Omental fat pad (tissue), 4 donors: ENCODE results near the gene DPEP3. TPM values are rescaled to one million over a fixed set of nuclear protein-coding genes. Genes with fewer than 3 reads are reported as not detected.

Experiments
- ATAC-seq: fragments of 150-250 bp; one replicate; pipeline ENCODE4 v1.9.1; 2016; ENCODE audit warnings: mild to moderate bottlenecking, moderate library complexity; ENCODE audit not compliant: low FRiP score
- DNase-seq: peaks from one replicate; pipeline ENCODE4 v3.0.0-alpha.2; 2019; ENCODE audit warnings: low spot score
- CTCF ChIP-seq, 3 donors: fragments of 450-650 bp; IDR thresholded peaks; one replicate each; pipeline ENCODE4 v1.5.1; 2016 to 2017; ENCODE audit warnings: antibody characterized with exemption in 3 of 3, mild to moderate bottlenecking in 3 of 3, moderate library complexity in 2 of 3
- small RNA-seq: library from RNA; depleted of rRNA; stranded (forward); fragments of <200 nt; gene quantifications from one replicate; pipeline ENCODE3, GENCODE V24; 2016
- total RNA-seq, 4 donors: library from RNA; depleted of rRNA; stranded (reverse); fragments of >200 nt; gene quantifications; one replicate each; pipeline ENCODE4 v1.1.0, GENCODE V29; 2016

DPEP3 gene
- total RNA-seq, 4 donors from 2014 or later = 0.24 to 0.63 TPM; not detected in 2

GRCh38 chr16:67928561-67929364 lies 51.5 kb downstream of the DPEP3 start:
- ATAC-seq (peak; percentile 46), DNase-seq (peak; percentile 56)
- TF ChIP-seq CTCF (IDR thresholded peaks at IDR 0.05) = peak in 1 of 3 donors; percentile 71

GRCh38 chr16:67928147-67928546 lies 52.2 kb downstream of the DPEP3 start:
- DNase-seq = no peak
- no peak for TF ChIP-seq CTCF (IDR thresholded peaks at IDR 0.05)
- ATAC-seq = no peak

- TF ChIP-seq CTCF (IDR thresholded peaks at IDR 0.05) = no peak
- no peak for DNase-seq
- ATAC-seq = no peak
Observed at GRCh38 chr16:67927131-67927941, 53.0 kb downstream of the DPEP3 start.

GRCh38 chr16:67926181-67926750 lies 54.0 kb downstream of the DPEP3 start:
- DNase-seq = no peak
- TF ChIP-seq CTCF (IDR thresholded peaks at IDR 0.05) = no peak
- ATAC-seq = no peak

Small RNAs within 50 kb of the gene (small RNA-seq; reads per million reads assigned to genes)
- gene RNU6-359P = not detected

Other genes starting within 250 kb of the DPEP3 start
- 1 to 10 TPM; 6.0 to 9.8 (median 8.3) TPM for gene RANBP10, start 173.9 kb downstream of the DPEP3 start, total RNA-seq
- 1 to 10 TPM in 2 of 4 donors, under 1 TPM in 2; 0.60 to 1.9 (median 1.1) TPM for gene TSNAXIP1, start 173.6 kb downstream of the DPEP3 start, total RNA-seq
- 10 to 100 TPM; 37.4 to 61.6 (median 48.3) TPM for gene THAP11, start 138.2 kb downstream of the DPEP3 start, total RNA-seq
- 100 to 1,000 TPM in 2 of 4 donors, 10 to 100 TPM in 2; 79.0 to 150 (median 110) TPM for gene NUTF2, start 133.6 kb downstream of the DPEP3 start, total RNA-seq
- 100 to 1,000 TPM in 1 of 4 donors, 10 to 100 TPM in 3; 22.9 to 135 (median 37.8) TPM for gene CENPT, start 132.8 kb downstream of the DPEP3 start, total RNA-seq
- gene EDC4, start 107.4 kb downstream of the DPEP3 start, total RNA-seq = 10 to 100 TPM; 27.3 to 92.2 (median 43.0) TPM
- gene NRN1L, start 95.6 kb downstream of the DPEP3 start, total RNA-seq = 1 to 10 TPM in 2 of 4 donors, not detected in 2; 3.0 to 5.5 TPM
- gene PSKH1, start 87.2 kb downstream of the DPEP3 start, total RNA-seq = 10 to 100 TPM; 16.1 to 24.6 (median 19.9) TPM
- gene CTRL, start 48.6 kb downstream of the DPEP3 start, total RNA-seq = 1 to 10 TPM in 3 of 4 donors, under 1 TPM in 1; 0.65 to 5.0 (median 2.3) TPM
- 10 to 100 TPM; 29.9 to 53.0 (median 45.3) TPM for gene PSMB10, start 43.6 kb downstream of the DPEP3 start, total RNA-seq
- 10 to 100 TPM in 3 of 4 donors, 1 to 10 TPM in 1; 7.7 to 52.2 (median 13.0) TPM for gene LCAT, start 36.4 kb downstream of the DPEP3 start, total RNA-seq
- gene SLC12A4, start 11.9 kb downstream of the DPEP3 start, total RNA-seq = 10 to 100 TPM; 39.4 to 92.2 (median 70.8) TPM
- gene DPEP2, start 19.0 kb upstream of the DPEP3 start, total RNA-seq = 1 to 10 TPM; 4.0 to 8.7 (median 4.8) TPM
- not detected for gene DPEP2NB, start 35.4 kb upstream of the DPEP3 start, total RNA-seq
- gene DDX28, start 42.7 kb upstream of the DPEP3 start, total RNA-seq = 10 to 100 TPM in 1 of 4 donors, 1 to 10 TPM in 3; 6.4 to 13.5 (median 6.8) TPM
- 10 to 100 TPM in 2 of 4 donors, 1 to 10 TPM in 2; 6.7 to 17.9 (median 10.2) TPM for gene DUS2, start 42.8 kb upstream of the DPEP3 start, total RNA-seq
- 10 to 100 TPM; 39.5 to 54.5 (median 45.6) TPM for gene NFATC3, start 104.9 kb upstream of the DPEP3 start, total RNA-seq